Tibial artery (tissue), 4 donors: Measurements from ENCODE around the gene SYMPK.

Experiments
- DNase-seq, 2 donors: peaks; one replicate each; pipeline ENCODE4 v3.0.0-alpha.2; 2019
- H3K27ac ChIP-seq, 2 donors: fragments of 200-600 bp; sonication (generic) in 1 of 2; 1 replicate in 1 of 2; 2 replicates in 1 of 2; pipeline ENCODE4 v1.5.1; 2018 to 2019; ENCODE audit warnings: mild to moderate bottlenecking in 1 of 2
- H3K27me3 ChIP-seq, 2 donors: fragments of 200-600 bp; sonication (generic) in 1 of 2; one replicate each; pipeline versions ENCODE4 v1.5.1 to v1.6.0; 2016 to 2019
- H3K36me3 ChIP-seq, 3 donors: fragments of 200-600 bp; sonication (generic) in 2 of 3; one replicate each; pipeline ENCODE4 v1.5.1; 2016 to 2019; ENCODE audit warnings: mild to moderate bottlenecking in 2 of 3
- H3K4me1 ChIP-seq, 4 donors: fragments of 200-600 bp; sonication (generic) in 2 of 4; 1 replicate in 3 of 4; 2 replicates in 1 of 4; pipeline ENCODE4 v1.5.1; 2016 to 2019
- H3K4me3 ChIP-seq, 2 donors: fragments of 200-600 bp; sonication (generic) in 1 of 2; 1 replicate in 1 of 2; 2 replicates in 1 of 2; pipeline ENCODE4 v1.5.1; 2018 to 2019; ENCODE audit warnings: mild to moderate bottlenecking in 2 of 2
- H3K9me3 ChIP-seq, 3 donors: fragments of 200-600 bp; sonication (generic) in 1 of 3; one replicate each; pipeline ENCODE4 v1.5.1; 2016 to 2019
- CTCF ChIP-seq, 2 experiments: fragments of 200-600 bp in 1 of 2; fragments of 450-650 bp in 1 of 2; IDR thresholded peaks; one replicate each; pipeline ENCODE4 v1.5.1; 2017 to 2019; ENCODE audit warnings: antibody characterized with exemption in 2 of 2, mild to moderate bottlenecking in 1 of 2, moderate library complexity in 1 of 2
- intact Hi-C: fragments of 100-400 bp; cut with DNase I; formaldehyde crosslinking; loops from one replicate; pipeline ENCODE4 v1.15.0; 2023; ENCODE audit warnings: low total_unique reads

Gene SYMPK

GRCh38 chr19:45790942-45791341 lies 72.0 kb downstream of the SYMPK start:
- intact Hi-C loops: no loop called here
- Histone ChIP-seq H3K4me1 (peaks cover 0 to 27% (median 23%) of the 10 kb centered on the region in 4 donors), H3K4me3 (peak overlapping the region in 1 of 2 donors; percentile 62), H3K27me3 (no peaks in the 10 kb centered on the region), H3K9me3 (no peaks in the 10 kb centered on the region), H3K27ac (peak overlapping the region in 1 of 2 donors; percentile 22), H3K36me3 (peaks cover 20 to 51% (median 40%) of the 10 kb centered on the region in 3 donors)
- DNase-seq: no peak
- TF ChIP-seq CTCF (IDR thresholded peaks at IDR 0.05): no peak

GRCh38 chr19:45789035-45789786 lies 73.7 kb downstream of the SYMPK start:
- Histone ChIP-seq H3K36me3 (peaks cover 24 to 68% (median 48%) of the 10 kb centered on the region in 3 donors), H3K27ac (no peak overlapping the region)

GRCh38 chr19:45786533-45786894 lies 76.4 kb downstream of the SYMPK start:
- intact Hi-C loops: no loop called here
- peaks cover 24 to 68% (median 48%) of the 10 kb centered on the region in 3 donors for H3K36me3 ChIP-seq
- no peaks in the 10 kb centered on the region for H3K9me3 ChIP-seq
- DNase-seq: no peak
- no peak for TF ChIP-seq CTCF (IDR thresholded peaks at IDR 0.05)
- peaks cover 8 to 57% (median 42%) of the 10 kb centered on the region in 4 donors for H3K4me1 ChIP-seq
- no peak overlapping the region for H3K4me3 ChIP-seq
- H3K27ac ChIP-seq: peak overlapping the region; percentile 92 to 94
- H3K27me3 ChIP-seq: no peaks in the 10 kb centered on the region

More at GRCh38 chr19:45789035-45789786, 73.7 kb downstream of the SYMPK start:
- no peak for DNase-seq
- H3K9me3 ChIP-seq: no peaks in the 10 kb centered on the region
- H3K4me1 ChIP-seq: peaks cover 2 to 45% (median 40%) of the 10 kb centered on the region in 4 donors
- no peaks in the 10 kb centered on the region for H3K27me3 ChIP-seq
- TF ChIP-seq CTCF (IDR thresholded peaks at IDR 0.05): no peak
- intact Hi-C loops: no loop called here
- no peak overlapping the region for H3K4me3 ChIP-seq

- Histone ChIP-seq H3K4me1 (peaks cover 8 to 57% (median 38%) of the 10 kb centered on the region in 4 donors), H3K36me3 (peaks cover 24 to 67% (median 48%) of the 10 kb centered on the region in 3 donors), H3K27me3 (no peaks in the 10 kb centered on the region), H3K27ac (peak overlapping the region; percentile 92 to 94), H3K4me3 (no peak overlapping the region), H3K9me3 (no peaks in the 10 kb centered on the region)
- DNase-seq: no peak
- intact Hi-C loops: no loop called here
- TF ChIP-seq CTCF (IDR thresholded peaks at IDR 0.05): no peak
Observed at GRCh38 chr19:45785781-45786532, 77.0 kb downstream of the SYMPK start.

- peak overlapping the region; percentile 92 to 94 for H3K27ac ChIP-seq
Observed at GRCh38 chr19:45785097-45785496, 77.8 kb downstream of the SYMPK start.

More at GRCh38 chr19:45785097-45785496, 77.8 kb downstream of the SYMPK start:
- Histone ChIP-seq H3K4me3 (no peak overlapping the region), H3K36me3 (peaks cover 18 to 58% (median 48%) of the 10 kb centered on the region in 3 donors), H3K27me3 (no peaks in the 10 kb centered on the region), H3K9me3 (no peaks in the 10 kb centered on the region), H3K4me1 (peaks cover 8 to 61% (median 42%) of the 10 kb centered on the region in 4 donors)
- TF ChIP-seq CTCF (IDR thresholded peaks at IDR 0.05): no peak
- intact Hi-C loops: no loop called here
- DNase-seq: no peak
